Kasumi-1 (cell line): ENCODE measurements around the gene ZNF236.
"Not testable (repeated sequence)": the region's sequence is repeated elsewhere in the genome, so short reads cannot be mapped to it uniquely, and the experiment has no call there.

ENCODE experiments used
- DNase-seq, 2 experiments: peaks; one replicate each; lab custom pipeline; 2025; lab: John Stamatoyannopoulos, UW

The ZNF236 gene

GRCh38 chr18:76822506-76823160 is at the start of gene ZNF236:
ZNF236 (plus strand) TSS chr18:76822557; CDS start chr18:76822608, 51 bp downstream.
- peak; percentile 61 to 65 for DNase-seq

GRCh38 chr18:76772665-76773064 is 49.7 kb upstream of the ZNF236 start:
- no peak for DNase-seq

DNA sequence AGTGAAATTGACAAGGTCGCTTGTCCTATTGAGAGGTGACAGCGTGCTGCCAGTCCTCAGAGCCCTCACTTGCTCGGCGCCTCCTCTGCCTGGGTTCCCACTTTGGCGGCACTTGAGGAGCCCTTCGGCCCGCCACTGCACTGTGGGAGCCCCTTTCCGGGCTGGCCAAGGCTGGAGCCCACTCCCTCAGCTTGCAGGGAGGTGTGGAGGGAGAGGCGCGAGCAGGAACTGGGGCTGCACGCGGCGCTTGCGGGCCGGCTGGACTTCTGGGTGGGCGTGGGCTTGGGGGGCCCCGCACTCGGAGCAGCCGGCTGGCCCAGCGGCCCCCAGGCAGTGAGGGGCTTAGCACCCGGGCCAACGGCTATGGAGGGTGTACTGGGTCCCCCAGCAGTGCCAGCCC is 45.3 kb upstream of the ZNF236 start:
- not testable (repeated sequence) for DNase-seq

DNA sequence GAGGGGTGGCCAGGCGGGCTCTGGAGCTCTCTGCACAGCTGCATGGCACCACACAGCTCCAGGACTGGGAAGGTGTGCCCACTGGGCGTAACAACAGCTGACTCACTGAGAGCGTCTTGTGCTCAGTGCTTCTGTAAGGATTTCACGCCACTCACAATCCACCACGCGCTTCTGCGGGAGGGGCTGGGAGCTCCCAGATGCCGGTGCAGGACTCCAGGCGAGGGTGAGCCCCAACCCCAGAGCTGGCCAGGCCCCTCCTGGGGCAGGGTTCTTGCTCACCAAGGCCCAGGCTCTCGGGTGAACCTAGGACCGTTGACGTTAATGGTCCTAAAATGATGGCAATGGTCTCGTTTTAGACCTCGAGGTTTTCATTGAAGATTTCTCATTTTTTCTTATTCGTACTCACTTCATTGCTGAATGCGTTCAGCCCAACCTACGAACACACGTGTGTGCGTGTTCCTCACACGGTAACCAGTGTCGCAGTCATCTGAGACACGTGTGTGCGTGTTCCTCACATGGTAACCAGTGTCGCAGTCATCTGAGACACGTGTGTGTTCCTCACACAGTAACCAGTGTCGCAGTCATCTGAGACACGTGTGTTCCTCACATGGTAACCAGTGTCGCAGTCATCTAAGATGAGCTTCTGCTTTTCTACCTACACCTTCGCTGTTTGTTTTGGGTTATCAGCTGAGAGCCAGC is 38.4 kb upstream of the ZNF236 start:
- DNase-seq: no peak

GRCh38 chr18:76785872-76786271 is 36.5 kb upstream of the ZNF236 start:
- no peak for DNase-seq

DNA sequence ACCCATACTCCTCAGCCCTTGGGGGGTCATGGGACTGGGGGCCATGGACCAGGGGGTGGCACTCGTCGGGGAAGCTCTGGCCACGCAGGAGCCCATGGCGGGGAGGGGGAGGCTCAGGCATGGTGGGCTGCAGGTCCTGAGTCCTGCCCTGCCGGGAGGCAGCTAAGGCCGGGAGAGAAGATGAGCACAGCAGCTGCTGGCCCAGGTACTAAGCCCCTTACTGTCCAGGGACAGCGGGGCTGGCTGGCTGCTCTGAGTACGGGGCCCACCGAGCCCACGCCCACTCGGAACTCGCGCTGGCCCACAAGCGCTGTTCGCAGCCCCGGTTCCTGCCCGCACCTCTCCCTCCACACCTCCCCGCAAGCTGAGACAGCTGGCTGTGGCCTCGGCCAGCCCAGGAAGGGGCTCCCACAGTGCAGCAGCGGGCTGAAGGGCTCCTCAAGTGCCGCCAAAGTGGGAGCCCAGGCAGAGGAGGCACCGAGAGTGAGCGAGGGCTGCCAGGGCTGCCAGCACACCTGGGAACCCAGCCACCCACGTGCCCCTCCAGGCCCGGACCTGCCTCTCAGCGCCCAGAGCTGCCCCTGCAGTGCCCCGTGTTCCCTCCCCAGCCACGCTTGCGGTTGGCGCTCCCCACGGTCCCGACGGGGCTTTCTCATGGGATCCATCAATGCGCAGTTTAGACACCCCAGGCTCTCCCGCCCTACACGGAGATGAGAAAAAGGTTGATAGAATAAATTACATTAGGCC is 33.6 kb upstream of the ZNF236 start:
- no peak for DNase-seq

GRCh38 chr18:76791106-76791505 is 31.3 kb upstream of the ZNF236 start:
- DNase-seq: no peak

- DNase-seq: no peak
Observed at GRCh38 chr18:76791642-76792041, 30.7 kb upstream of the ZNF236 start.

DNA sequence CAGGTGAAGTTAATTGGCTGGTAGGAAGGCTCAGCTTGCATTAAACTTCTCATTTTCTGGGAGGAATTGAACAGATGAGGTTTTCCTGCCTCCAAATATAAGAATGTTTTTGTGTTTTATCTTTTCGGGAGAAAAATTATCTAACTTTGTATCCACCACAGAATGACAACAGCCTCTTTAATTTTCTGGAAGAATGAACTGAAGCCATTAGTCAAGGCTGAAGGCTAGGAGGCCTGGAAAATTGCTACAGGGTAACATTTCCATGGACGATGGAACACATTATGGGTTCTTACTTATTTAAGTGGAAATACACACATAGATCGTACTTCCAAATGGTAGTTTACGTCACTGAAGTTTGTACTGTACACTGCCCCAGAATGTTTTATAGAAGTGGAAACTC is 28.0 kb upstream of the ZNF236 start:
- DNase-seq: no peak

GRCh38 chr18:76801567-76802505 is 20.5 kb upstream of the ZNF236 start:
- peak; percentile 40 to 55 for DNase-seq

- no peak for DNase-seq
Observed at GRCh38 chr18:76803413-76803812, 18.9 kb upstream of the ZNF236 start.

- peak; percentile 93 to 94 for DNase-seq
Observed at GRCh38 chr18:76803814-76804213, 18.5 kb upstream of the ZNF236 start.

GRCh38 chr18:76805221-76805620 is 17.1 kb upstream of the ZNF236 start:
- DNase-seq: peak; percentile 46 to 48

DNA sequence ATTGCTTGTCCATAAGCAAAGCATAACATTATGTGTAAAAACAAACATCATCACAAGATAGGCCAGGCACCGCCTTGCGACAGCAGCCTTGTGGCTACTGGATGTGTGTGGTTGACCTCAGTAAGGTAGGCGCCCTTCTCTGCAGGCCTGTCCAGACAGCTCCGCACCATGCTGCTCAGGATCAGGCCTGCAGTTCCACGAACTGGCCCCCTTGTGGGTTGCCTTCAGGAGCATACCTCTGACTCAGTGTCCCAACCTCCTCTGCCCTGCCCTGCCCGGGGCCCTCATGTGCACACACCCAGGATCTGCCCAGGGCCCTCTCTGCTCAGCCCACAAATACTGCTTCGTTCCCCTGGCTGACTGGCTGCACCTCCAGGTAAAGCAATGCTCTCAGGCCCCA is 16.1 kb upstream of the ZNF236 start:
- no peak for DNase-seq

GRCh38 chr18:76808561-76808960 is 13.8 kb upstream of the ZNF236 start:
- no peak for DNase-seq

DNA sequence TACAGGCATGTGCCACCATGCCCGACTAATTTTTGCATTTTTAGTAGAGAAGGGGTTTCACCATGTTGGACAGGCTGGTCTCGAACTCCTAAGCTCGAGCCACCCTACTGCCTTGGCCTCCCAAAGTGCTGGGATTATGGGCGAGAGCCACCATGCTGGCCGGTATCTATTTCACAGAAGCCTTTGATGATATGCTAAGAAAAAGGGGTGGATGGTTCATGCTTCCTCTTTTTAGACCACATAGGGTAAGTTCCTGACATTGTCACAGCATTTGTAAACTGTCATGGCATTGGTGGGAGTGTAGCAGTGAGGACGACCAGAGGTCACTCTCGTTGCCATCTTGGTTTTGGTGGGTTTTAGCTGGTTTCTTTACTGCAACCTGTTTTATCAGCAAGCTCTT is 10.8 kb upstream of the ZNF236 start:
- DNase-seq: peak; percentile 75 to 81

DNA sequence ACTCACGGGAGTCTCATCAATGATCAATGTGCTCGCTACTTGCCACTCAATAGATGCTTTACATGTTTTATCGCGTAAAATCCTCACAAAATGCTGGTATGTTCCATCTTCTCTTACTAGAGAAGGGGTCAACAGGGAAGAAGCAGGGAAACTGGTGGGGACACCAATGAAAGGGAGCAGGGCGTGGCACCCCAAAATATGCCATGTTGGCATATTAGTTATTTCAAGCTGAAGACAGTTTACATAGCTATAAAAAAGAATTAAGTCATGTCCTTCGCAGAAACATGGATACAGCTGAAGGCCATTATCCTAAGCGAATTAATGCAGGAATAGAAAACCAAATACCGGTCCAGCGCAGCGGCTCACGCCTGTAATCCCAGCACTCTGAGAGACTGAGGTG is 8.1 kb upstream of the ZNF236 start:
- DNase-seq: no peak

GRCh38 chr18:76816127-76816526 is 6.2 kb upstream of the ZNF236 start:
- DNase-seq: no peak

DNA sequence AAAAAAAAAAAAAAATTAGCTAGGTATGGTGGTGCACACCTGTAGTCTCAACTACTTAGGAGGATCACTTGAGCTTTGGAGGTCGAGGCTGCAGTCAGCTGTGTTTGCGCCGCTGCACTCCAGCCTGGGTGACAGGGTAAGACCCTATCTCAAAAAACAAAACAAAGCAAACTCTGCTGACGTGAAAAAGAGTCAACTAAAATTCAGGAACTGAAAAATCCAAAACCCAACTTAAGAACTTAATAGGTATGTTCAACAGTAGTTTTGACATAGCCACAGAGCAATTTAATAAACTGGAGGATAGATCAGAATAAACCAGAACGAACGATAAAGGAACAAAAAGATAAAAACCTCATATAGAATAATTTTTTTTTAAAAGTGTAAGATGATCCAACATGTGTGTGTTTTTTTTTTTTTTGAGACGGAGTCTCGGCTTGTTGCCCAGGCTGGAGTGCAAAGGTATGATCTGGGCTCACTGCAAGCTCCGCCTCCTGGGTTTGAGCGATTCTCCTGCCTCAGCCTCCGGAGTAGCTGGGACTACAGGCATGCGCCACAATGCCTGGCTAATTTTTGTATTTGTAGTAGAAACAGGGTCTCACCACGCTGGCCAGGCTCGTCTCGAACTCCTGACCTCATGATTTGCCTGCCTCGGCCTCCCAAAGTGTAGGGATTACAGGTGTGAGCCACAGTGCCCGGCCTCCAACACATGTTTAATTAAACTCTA is 4.3 kb upstream of the ZNF236 start:
- DNase-seq: no peak

DNA sequence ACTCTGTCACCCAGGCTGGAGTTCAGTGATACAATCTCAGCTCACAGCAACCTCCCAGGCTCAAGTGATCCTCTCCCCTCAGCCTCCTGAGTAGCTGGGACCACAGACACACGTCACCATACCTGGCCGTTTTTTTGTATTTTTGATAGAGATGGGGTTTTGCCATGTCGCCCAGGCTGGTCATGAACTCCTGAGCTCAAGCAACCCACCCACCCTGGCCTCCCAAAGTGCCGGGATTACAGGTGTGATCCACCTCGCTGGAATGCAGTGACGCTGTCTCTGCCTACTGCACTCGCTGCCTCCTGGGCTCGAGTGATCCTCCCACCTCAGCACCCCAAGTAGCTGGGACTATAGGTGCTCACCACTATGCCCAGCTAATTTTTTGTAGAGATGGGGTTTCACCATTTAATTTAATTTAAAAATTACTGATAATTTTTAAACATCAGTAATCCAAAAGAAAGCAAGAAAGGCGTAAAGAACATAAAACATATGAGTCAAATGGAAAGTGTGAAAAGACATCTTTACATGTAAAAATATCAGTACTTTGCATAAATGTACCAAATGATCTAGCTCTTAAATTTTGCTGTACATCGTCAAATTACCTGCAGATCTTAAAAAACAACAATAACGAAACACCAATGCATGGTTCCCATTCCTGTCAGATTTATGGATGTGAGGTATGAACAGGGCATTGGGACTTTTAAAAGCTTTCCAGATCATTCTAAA is 2.8 kb upstream of the ZNF236 start:
- DNase-seq: no peak
